ENCODE results near the gene R3HDM4. TPM values are rescaled to one million over a fixed set of nuclear protein-coding genes. Genes with fewer than 3 reads are reported as not detected.
"Not testable (repeated sequence)": the region's sequence is repeated elsewhere in the genome, so short reads cannot be mapped to it uniquely, and the experiment has no call there.

R3HDM4 gene
- polyA plus RNA-seq, 4 donors: 35.6 to 62.3 (median 53.4) TPM

- no peak for DNase-seq (ENCODE audit: low read depth in 4 of 4, low spot score in 2 of 4)
Measured at GRCh38 chr19:862581-863314, 50.3 kb downstream of the R3HDM4 start.

DNA sequence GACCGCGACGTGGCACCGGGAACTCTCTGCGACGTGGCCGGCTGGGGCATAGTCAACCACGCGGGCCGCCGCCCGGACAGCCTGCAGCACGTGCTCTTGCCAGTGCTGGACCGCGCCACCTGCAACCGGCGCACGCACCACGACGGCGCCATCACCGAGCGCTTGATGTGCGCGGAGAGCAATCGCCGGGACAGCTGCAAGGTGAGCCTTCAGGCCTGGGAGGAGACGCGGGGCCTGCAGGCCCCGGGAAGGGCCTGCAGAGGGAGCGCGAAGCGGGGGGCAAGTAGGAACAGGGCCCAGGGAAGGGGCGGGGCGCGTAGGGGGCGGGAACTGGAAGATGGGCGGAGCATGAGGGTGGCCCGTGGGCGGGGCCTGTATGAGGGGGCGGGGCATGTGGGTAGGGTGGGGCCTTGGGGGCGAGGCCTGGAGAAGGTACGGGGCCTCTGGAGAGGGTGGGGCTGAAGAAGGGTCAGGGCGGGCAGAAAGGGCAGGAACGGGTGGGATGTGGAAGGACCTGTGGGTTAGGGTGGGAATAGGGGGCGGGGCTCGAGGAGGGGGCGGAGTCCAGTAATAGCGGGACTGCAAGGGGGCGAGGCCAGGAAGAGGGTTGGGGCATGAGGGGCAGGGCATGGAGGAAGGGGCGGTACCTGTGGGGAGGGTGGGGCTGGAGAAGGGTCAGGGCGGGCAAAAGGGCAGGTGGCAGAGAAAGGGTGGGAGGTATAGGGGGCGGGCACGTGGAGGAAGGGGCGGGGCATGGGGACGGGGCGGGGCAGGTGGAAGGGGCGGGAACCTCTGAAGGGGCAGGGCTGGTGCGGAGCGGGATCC is 51.1 kb downstream of the R3HDM4 start:
- no peak for DNase-seq (ENCODE audit: low read depth in 4 of 4, low spot score in 2 of 4)

DNA sequence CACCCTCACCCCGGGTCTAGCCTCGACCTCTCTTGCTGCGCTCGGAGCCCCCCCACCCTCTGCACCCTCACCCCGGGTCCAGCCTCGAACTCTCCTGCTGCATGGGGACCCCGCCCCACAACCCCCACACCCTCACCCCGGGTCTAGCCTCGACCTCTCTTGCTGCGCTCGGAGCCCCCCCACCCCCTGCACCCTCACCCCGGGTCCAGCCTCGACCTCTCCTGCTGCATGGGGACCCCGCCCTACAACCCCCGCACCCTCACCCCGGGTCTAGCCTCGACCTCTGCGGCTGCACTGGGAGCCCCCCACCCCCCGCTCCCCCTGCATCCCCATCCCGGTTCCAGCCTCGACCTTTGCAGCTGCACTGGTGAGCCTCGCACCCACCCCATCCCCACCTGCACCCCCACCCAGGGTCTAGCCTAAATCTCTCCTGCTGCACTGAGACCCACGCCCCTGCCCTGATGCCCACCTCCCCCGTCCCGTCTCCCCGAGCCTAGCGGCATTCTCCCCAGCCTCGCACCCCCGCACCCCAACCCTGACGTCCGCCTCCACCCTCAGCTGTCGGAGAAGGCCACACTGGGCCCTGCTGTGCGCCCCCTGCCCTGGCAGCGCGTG is 51.8 kb downstream of the R3HDM4 start:
- DNase-seq (ENCODE audit: low read depth in 4 of 4, low spot score in 2 of 4): no peak

- DNase-seq (ENCODE audit: low read depth in 4 of 4, low spot score in 2 of 4): no peak
Measured at GRCh38 chr19:858868-859843, 53.9 kb downstream of the R3HDM4 start, which contains the start of gene CFD. Gene CFD, plus strand, starts transcription at chr19:859664. Its CDS starts 26 bp downstream, at chr19:859690.

DNA sequence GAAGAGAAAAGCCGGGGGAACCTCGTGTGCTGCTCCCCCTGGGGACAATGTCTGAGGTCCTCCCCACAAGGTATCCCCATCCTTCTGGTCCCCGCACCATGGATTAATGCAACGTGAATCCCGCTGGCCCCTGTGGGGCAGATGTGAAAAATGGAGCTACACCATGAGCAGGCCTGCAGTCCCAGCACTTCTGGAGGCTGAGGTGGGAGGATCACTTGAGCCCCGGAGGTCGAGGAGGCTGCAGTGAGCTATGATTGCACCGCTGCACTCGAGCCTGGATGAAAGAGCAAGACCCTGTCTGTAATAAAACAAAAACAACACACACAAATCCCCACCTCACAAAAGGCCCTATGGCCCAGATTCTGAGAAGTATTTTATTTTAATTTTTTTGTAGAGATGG is 54.7 kb downstream of the R3HDM4 start:
- DNase-seq (ENCODE audit: low read depth in 4 of 4, low spot score in 2 of 4): no peak

DNA sequence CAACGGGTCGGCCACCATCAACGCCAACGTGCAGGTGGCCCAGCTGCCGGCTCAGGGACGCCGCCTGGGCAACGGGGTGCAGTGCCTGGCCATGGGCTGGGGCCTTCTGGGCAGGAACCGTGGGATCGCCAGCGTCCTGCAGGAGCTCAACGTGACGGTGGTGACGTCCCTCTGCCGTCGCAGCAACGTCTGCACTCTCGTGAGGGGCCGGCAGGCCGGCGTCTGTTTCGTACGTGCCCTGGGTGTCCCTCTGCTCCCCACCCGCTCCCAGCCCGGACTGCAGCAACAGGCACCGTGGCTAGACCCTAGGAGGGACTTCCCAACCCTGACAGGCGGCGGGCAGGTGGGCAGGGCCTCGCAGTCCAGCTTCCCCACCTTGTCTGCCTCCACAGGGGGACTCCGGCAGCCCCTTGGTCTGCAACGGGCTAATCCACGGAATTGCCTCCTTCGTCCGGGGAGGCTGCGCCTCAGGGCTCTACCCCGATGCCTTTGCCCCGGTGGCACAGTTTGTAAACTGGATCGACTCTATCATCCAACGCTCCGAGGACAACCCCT is 57.4 kb downstream of the R3HDM4 start:
- no peak for DNase-seq (ENCODE audit: low read depth in 4 of 4, low spot score in 2 of 4)

- no peak for DNase-seq (ENCODE audit: low read depth in 4 of 4, low spot score in 2 of 4)
Measured at GRCh38 chr19:855142-855541, 57.9 kb downstream of the R3HDM4 start.

DNA sequence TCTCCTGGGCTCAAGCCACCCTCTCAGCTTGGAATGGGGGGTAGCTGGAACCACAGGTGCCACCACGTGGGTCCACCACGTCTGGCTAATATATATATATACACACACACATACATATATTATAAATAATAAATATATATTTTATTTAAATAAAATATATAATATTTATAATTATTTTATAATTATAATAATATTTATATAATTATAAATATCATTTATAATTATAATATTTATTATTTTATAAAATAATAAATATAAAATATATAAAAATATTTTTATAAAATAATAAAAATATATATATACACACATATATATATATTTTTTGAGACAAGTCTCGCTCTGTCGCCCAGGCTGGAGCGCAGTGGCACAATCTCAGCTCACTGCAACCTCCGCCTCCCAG is 58.5 kb downstream of the R3HDM4 start:
- DNase-seq (ENCODE audit: low read depth in 4 of 4, low spot score in 2 of 4): no peak

DNA sequence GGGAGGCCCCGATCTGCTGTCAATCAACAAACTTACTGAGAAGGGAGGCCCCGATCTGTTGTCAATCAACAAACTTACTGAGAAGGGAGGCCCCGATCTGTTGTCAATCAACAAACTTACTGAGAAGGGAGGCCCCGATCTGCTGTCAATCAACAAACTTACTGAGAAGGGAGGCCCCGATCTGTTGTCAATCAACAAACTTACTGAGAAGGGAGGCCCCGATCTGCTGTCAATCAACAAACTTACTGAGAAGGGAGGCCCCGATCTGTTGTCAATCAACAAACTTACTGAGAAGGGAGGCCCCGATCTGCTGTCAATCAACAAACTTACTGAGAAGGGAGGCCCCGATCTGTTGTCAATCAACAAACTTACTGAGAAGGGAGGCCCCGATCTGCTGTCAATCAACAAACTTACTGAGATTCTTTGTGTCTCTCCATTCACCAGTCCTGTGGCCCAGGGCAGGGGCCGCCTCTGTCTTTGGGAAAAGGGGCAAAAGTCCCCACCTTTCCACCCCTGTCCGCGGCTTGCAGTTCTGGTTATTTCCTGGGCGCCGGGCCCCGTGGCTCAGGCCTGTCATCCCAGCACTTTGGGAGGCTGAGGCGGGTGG is 59.3 kb downstream of the R3HDM4 start:
- not testable (repeated sequence) for DNase-seq (ENCODE audit: low read depth in 4 of 4, low spot score in 2 of 4)

GRCh38 chr19:853014-853585 is 59.9 kb downstream of the R3HDM4 start:
- DNase-seq (ENCODE audit: low read depth in 4 of 4, low spot score in 2 of 4): no peak

DNA sequence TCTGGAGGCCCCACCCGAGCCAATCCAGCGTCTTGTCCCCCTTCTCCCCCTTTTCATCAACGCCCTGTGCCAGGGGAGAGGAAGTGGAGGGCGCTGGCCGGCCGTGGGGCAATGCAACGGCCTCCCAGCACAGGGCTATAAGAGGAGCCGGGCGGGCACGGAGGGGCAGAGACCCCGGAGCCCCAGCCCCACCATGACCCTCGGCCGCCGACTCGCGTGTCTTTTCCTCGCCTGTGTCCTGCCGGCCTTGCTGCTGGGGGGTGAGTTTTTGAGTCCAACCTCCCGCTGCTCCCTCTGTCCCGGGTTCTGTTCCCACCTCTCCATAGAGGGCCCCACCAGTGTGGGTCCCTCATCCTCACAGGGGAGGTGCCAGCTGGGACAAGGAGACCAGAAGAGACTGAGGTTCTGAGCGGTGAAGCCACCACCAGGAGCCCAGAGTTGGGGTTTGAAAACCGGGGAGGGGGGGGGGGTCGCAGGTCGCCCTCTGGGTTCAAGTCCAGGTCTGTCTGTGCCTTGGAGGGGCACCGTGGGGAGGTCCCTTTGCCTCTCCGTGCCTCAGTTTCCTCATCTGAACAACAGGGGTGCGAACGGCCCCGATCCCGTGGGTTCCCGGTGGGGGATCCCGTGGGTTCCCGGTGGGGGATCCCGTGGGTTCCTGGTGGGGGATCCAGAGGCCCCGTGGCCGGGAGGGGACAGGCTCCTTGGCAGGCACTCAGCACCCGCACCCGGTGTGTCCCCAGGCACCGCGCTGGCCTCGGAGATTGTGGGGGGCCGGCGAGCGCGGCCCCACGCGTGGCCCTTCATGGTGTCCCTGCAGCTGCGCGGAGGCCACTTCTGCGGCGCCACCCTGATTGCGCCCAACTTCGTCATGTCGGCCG is 60.6 kb downstream of the R3HDM4 start, which contains the start of gene ELANE:
Gene ELANE (plus strand): TSS at position 168 of the 878 bp plus-strand sequence. CDS start 26 bp downstream, at position 194.
- no peak for DNase-seq (ENCODE audit: low read depth in 4 of 4, low spot score in 2 of 4)

GRCh38 chr19:850979-851335 is 62.1 kb downstream of the R3HDM4 start:
- DNase-seq (ENCODE audit: low read depth in 4 of 4, low spot score in 2 of 4): no peak

- DNase-seq (ENCODE audit: low read depth in 4 of 4, low spot score in 2 of 4): no peak
Measured at GRCh38 chr19:850221-850978, 62.6 kb downstream of the R3HDM4 start.

DNA sequence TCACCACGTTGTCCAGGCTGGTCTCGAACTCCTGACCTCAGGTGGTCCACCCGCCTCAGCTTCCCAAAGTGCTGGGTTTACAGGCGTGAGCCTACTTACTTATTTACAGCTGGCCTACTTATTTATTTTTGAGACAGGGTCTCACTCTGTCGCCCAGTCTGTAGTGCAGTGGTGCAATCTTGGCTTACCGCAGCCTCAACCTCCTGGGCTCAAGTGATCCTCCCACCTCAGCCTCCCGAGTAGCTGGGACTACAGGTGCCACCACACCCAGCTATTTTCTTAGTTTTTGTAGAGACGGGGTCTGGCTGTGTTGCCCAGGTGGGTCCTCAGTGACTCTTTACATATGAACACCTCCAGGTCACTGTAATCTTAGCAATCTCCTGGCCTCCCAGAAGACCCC is 63.8 kb downstream of the R3HDM4 start:
- DNase-seq (ENCODE audit: low read depth in 4 of 4, low spot score in 2 of 4): not testable (repeated sequence)

GRCh38 chr19:848386-848921 is 64.6 kb downstream of the R3HDM4 start:
- no peak for DNase-seq (ENCODE audit: low read depth in 4 of 4, low spot score in 2 of 4)
